NCI-H446 (cell line): ENCODE measurements around the gene ATP6AP2.

Source experiments
- DNase-seq, 2 experiments: peaks; one replicate each; lab custom pipeline; 2025; lab: John Stamatoyannopoulos, UW

The ATP6AP2 gene

DNA sequence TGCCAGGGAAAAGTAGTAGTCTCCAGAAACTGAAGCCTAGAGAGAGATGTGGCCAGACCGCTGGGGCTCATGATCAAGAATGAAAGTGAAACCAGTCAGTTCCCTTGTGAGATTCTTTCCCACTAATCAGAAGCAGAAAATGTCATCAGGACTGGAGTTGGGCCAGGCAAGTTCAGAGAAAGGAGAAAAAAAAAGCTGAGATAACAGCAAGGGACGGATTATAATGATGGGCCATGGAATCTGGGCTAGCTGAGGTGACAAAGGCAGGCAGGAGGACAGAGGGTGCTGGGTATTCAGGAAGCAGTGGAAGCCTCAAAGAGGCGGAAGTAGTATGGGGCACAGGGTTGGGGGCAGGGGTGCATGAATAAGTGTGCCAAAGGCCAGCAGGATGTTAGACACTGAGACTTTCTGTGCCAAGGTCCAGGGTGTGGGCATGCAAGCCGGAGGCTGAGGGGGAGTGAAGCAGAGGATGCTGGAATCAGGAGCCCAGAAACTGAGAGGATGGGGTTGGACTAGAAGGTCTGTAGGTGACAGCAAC is 64.1 kb downstream of the ATP6AP2 start:
- no peak for DNase-seq

DNA sequence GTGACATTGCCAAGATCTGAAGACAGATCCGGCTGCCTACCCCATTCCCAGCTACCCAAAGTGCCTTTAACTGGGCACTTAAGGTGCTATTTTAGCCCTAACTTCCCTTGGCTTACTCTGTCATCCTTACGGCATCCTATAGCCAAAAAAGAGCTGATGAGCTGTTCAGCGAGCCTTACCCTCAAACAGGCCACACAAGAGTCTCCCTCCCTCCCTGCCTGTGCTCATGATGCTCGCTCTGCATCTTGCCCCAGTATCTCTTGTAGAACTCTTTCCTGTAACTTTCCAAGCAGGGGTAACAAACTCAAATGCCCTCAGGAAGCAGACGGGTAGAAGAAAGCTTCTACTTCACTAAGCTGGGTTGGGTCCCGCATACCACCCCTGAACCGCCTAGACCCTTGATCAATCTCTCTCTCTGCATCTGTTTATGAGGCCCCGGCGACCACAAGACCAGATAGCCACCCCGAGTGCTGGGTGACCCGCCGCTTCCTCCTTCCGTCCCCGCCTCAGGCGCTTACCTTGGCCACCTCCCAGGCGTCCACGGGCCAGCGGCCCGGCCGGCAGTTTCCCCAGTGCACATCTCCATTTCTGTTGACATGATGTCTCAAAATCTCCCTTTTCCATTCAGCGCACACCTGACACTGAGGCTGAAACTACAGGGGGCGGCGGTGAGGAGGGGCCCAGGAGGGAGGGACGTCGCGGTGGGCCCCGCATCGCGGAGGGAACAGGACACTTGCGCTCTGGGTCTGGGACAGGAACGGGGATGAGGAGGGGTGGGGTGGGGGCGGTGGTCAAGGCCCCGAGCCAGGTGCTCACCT is 65.9 kb downstream of the ATP6AP2 start:
- no peak for DNase-seq

GRCh38 chrX:40647307-40648197 is 66.8 kb downstream of the ATP6AP2 start, which contains the start of gene CXorf38:
Gene CXorf38 (minus strand): TSS chrX:40647561. CDS start chrX:40647520, 41 bp downstream.
- DNase-seq = peak; percentile 54 to 90

- DNase-seq = peak; percentile 53 to 65
Observed at GRCh38 chrX:40651620-40652223, 71.0 kb downstream of the ATP6AP2 start.

DNA sequence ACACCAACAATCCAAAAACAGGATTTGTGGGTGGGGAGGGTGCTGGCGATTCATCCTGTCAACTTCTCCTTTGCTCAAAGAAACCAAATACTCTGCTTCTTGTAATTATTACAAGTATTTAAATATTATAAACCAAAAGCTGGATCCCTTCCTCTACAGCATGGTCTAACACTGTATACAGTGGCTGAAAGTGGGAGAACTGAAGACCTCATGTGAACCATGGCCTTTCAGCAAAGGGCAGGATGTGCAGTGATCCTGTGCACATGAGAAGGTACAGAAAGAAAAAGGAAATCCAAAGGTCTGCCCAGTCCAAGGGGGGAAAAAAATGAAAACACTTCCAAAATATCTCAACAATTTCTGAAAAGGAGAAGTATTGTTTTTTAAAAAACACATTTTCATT is 71.9 kb downstream of the ATP6AP2 start:
- no peak for DNase-seq

DNA sequence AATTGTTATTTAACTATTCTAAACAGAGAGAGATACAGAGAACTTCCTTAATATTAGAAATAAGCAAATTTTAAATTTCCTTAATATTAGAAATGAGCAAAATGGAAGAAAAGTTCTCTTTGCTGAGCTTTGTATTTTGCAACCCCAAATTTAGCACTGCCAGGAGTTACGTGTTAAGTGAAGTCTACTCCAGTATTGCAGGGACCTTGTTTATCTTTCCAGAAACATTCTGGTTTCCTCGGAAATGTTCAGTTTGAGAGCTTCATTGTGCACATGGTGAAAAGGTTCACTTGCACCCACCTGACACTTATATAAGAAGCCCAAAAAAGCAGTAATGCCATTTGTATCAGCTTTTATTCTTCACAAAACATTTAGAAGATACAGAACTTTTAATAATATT is 72.8 kb downstream of the ATP6AP2 start:
- DNase-seq = no peak
